ENCODE results near the gene LRP5.

The LRP5 gene

GRCh38 chr11:68312117-68312779 is at the start of gene LRP5:
Gene LRP5, plus strand, starts transcription at chr11:68312591. Its CDS starts 124 bp downstream, at chr11:68312715.
- no peak for DNase-seq (ENCODE audit: low spot score)

GRCh38 chr11:68263444-68264035 is 48.9 kb upstream of the LRP5 start:
- no peak for DNase-seq (ENCODE audit: low spot score)

GRCh38 chr11:68264244-68264643 is 48.1 kb upstream of the LRP5 start:
- DNase-seq (ENCODE audit: low spot score) = no peak

GRCh38 chr11:68264741-68265540 is 47.5 kb upstream of the LRP5 start:
- no peak for DNase-seq (ENCODE audit: low spot score)

GRCh38 chr11:68266121-68266891 is 46.1 kb upstream of the LRP5 start:
- peak; percentile 48 for DNase-seq (ENCODE audit: low spot score)

- no peak for DNase-seq (ENCODE audit: low spot score)
Observed at GRCh38 chr11:68266936-68267880, 45.2 kb upstream of the LRP5 start.

GRCh38 chr11:68267881-68268240 is 44.5 kb upstream of the LRP5 start:
- no peak for DNase-seq (ENCODE audit: low spot score)

GRCh38 chr11:68269414-68270081 is 42.8 kb upstream of the LRP5 start:
- DNase-seq (ENCODE audit: low spot score) = no peak

GRCh38 chr11:68270196-68271022 is 42.0 kb upstream of the LRP5 start:
- no peak for DNase-seq (ENCODE audit: low spot score)

- peak; percentile 75 for DNase-seq (ENCODE audit: low spot score)
Observed at GRCh38 chr11:68271023-68271780, 41.2 kb upstream of the LRP5 start.

- DNase-seq (ENCODE audit: low spot score) = peak; percentile 96
Observed at GRCh38 chr11:68271781-68272608, 40.4 kb upstream of the LRP5 start, which contains the start of gene C11orf24. Gene C11orf24, minus strand, starts transcription at chr11:68271973. Its CDS starts 8,206 bp downstream, at chr11:68263767.

- DNase-seq (ENCODE audit: low spot score) = no peak
Observed at GRCh38 chr11:68273026-68273738, 39.2 kb upstream of the LRP5 start.

GRCh38 chr11:68274306-68274705 is 38.1 kb upstream of the LRP5 start:
- DNase-seq (ENCODE audit: low spot score) = no peak

- DNase-seq (ENCODE audit: low spot score) = no peak
Observed at GRCh38 chr11:68275721-68276507, 36.5 kb upstream of the LRP5 start.

GRCh38 chr11:68276861-68277260 is 35.5 kb upstream of the LRP5 start:
- no peak for DNase-seq (ENCODE audit: low spot score)

- no peak for DNase-seq (ENCODE audit: low spot score)
Observed at GRCh38 chr11:68279676-68280075, 32.7 kb upstream of the LRP5 start.
